Activated CD8-positive, alpha-beta memory T cell treated with anti-CD3 and anti-CD28 coated beads for 1 hour (primary cell): ENCODE measurements around the gene SPATA25.
"Not testable (repeated sequence)": the region's sequence is repeated elsewhere in the genome, so short reads cannot be mapped to it uniquely, and the experiment has no call there.

ENCODE experiments used
- DNase-seq, 2 donors: peaks; one replicate each; pipeline ENCODE4 v3.0.0-alpha.2; 2020; ENCODE audit warnings: low read depth in 1 of 2; ENCODE audit errors: extremely low read depth in 1 of 2

SPATA25 gene

DNA sequence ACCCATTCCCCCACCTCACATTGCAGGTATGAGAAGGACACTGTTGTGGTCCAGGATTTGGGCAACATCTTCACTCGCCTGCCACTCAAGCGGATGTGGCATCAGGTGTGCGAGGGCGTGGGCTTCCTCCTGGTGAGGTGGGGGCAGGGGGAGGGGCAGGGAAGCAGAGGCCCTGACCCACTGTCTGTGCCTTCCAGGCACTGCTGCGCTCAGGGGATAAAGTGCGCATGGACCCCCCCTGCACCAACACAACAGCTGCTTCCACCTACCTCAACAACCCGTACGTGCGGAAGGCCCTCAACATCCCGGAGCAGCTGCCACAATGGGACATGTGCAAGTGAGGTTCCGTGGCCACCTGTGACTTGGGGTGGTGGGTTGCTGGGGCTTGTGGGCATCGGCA is 7.4 kb upstream of the SPATA25 start:
- DNase-seq, result no peak

DNA sequence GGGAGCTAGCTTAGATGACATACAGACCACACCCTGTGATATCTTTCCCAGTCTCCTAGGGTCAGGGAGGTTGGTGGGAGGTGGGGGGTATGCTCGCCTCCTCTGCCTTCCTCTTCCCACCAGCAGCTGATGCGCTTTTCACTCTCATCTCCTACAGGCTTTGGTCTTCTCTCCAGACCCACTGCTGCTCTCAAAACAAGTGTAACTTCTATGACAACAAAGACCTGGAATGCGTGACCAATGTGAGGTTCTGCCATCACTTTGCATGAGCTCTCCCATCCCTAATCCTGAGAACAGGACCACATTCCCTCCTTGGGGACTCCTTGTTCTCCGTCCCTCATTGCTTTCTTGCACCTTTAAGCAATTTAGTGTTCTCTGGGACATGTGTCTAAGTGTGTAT is 6.4 kb upstream of the SPATA25 start:
- DNase-seq, result no peak

DNA sequence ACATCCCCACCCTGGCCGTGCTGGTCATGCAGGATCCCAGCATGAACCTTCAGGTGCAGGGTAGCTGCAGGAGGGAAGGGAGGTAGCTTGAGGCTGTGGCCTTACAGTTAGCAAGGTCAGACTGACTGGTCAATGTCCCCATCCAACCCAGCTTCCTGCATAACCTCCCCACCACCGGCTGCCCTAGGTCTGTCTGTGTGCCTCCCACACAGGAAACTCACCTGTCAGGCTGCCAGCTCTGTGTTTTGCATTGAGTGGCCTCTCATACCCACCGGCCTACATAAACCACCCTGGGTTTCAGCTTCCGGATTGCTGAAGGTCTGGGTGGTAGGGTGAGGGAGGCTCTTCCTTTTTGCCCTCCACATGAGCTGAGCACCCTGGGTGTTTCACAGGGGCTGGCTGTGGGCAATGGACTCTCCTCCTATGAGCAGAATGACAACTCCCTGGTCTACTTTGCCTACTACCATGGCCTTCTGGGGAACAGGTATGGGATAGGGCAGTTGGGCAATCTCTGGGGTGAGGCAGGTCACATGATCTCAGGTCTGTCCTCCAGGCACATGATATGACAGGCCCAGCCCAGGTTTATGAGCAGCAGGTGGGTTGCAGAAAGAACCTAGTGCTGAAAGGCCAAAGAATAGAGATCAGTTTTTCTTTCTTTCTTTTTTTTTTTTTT is 5.5 kb upstream of the SPATA25 start:
- DNase-seq, result no peak

DNA sequence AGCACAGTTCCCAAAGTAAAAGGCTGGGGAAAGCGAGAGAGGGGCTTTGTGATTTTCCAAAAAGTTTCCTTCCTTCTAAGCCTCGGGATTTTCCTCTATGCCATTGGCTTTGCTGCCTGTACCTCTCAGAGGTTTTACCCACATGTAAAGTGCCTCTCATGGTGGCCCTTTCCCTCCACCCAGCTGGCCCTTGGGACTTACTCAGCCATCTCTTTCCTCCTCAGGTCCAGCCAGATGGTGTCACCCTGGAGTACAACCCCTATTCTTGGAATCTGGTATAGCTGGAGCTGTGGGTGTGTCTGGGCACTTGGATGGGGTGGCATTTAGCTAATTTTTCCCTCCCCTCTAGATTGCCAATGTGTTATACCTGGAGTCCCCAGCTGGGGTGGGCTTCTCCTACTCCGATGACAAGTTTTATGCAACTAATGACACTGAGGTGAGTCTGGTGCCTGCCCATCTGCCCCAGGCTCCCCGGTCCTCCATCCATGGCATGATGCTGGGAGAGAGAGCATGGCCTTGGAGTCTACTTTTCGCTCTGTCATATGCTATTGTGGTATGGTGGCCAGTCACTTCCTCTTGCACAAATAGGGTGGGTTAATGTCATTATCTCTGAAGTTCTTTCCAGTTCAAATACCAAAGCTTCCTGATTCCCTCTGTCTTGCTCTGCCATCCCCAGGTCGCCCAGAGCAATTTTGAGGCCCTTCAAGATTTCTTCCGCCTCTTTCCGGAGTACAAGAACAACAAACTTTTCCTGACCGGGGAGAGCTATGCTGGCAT is 4.8 kb upstream of the SPATA25 start:
- DNase-seq, result no peak

DNA sequence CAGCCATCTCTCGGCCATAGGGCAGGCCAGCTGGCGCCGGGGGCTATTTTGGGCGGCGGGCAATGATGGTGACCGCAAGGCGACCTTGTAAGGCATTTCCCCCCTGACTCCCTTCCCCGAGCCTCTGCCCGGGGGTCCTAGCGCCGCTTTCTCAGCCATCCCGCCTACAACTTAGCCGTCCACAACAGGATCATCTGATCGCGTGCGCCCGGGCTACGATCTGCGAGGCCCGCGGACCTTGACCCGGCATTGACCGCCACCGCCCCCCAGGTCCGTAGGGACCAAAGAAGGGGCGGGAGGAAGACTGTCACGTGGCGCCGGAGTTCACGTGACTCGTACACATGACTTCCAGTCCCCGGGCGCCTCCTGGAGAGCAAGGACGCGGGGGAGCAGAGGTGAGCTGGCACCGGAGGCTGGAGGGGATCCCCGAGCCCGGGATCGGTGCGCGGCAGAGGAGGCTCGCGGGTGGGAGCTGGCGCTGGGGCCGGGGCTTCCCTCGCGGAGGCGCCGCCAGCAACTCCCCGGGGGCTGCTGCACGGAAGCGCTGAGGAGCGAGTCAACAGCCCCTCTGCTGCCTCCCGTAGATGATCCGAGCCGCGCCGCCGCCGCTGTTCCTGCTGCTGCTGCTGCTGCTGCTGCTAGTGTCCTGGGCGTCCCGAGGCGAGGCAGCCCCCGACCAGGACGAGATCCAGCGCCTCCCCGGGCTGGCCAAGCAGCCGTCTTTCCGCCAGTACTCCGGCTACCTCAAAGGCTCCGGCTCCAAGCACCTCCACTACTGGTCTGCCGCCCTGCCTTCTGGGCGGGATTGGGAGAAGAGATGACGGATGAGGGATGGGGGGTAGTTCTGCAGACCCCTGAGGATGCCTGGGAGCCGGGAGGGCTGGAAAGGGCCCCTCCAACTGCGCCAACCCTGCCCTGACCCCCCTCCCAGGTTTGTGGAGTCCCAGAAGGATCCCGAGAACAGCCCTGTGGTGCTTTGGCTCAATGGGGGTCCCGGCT is 3.9 kb upstream of the SPATA25 start, which contains the start of the genes CTSA and NEURL2:
TSS of gene CTSA (plus strand) at position 351 of the 999 bp plus-strand sequence. CDS start at position 585, 234 bp downstream.
TSS of gene NEURL2 (minus strand) at position 224 of the 999 bp plus-strand sequence. CDS start at position 7, 217 bp downstream.
- DNase-seq, result peak; percentile 61 to 74

DNA sequence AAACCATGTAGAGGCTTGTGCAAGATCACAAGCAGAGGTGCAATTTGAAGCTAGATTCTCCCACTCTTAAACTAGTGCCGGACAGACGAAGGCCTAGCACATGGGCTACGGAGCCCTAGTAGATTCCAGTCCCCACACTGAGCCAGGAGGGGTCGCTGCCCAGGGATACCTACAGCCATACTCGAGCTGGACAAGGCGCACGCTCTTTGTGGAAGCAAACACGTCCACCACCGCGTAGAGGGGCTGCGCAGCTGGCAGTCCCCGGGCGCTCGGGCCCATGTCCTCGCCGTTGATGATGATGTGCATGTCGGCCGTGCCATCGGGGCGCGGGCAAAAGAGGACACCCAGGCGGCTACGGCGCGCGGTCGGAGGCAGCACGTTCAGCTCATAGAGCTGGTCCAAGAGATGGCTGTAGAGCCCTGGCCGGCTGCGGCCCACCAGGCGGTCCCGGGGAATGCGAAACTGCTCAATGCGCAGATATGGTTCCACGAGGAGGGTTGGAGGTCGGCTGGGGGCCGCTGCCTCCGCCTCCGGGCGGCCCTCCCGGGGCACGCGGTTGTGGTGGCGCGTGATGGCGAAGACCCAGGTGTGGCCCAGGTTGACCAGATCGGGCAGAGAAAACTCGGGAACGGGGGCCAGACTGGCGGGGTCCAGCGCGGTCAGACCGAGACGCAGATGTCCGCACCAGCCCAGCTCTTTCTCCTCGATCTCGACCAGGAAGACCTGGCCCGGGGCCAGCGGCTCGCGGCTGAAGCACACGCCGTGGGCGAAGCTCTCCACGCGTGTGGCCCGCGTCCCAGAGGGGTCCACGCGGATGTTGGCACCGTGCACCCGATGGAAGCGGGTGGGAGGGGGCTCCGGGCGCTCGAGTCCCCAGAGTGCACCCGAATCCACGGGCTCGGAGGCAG is 2.9 kb upstream of the SPATA25 start:
- DNase-seq, result peak in 1 of 2 donors; percentile 28

DNA sequence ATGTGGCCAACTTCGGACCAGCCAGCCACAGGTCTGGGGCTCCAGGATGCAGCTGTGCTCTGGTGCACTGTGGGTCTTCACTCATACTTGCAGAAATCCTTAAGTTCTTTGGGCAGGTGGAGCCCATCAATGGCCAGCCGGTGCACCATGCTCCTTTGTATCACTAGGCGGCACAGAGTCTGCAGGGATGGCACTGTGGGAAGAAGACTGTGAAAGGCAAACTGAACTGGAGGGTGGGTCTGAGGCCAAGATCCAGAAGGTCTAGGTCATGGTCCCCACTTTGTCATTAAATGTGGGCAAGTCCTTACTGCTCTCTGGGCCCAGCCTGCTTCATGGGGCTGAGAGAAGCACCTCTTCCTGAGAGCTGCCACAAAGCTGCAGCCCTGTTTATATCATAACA is 1.3 kb upstream of the SPATA25 start:
- no peak for DNase-seq

DNA sequence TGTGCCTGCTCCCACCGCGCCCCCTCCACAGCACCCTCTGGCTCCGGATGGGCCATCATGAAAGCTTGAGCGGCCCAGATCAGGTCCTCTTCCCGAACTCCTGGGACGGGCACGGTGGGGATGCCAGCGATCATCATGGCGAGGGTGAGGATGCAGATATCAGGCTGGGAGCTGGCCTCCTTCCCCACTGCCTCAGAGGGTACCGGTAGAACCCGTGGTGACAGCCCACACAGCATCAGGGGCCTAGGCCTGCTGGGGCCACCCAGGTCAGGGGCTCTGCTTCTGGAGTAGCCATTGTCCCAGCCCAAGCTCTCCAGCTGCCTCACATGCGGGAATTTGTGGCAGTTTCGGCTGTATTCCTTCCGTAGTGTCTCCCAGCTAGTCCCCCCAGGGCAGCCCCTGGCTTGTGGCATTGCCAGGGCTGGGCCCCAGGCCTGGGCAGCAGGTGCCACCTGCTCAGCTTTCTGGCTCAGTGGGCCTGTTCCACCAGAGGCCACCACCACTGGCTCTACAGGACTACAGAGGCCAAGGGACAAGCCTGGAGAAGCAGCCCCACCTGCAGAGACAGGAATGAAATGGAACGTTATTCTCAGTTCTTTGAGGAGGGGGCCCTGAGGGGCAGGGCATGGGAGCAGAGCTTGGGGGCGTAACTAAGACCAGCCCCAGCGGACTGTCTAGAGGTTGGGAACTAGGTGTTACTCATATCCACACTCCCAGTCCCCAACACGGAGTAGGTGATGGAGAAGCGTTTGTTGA is 654 bp downstream of the SPATA25 start:
- DNase-seq, result no peak

DNA sequence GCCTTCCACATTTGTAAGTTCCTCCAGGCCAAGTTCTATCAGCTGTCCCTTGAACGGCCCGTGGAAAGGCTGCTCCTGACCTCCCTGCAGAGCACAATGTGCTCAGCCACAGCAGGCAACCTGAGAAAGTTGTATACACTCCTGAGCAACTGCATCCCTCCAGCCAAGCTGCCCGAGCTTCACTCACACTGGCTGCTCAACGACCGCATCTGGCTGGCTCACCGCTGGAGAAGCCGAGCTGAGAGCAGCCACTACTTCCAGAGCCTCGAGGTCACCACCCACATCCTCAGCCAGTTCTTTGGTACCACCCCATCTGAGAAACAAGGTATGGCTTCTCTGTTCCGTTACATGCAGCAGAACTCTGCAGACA is 4.3 kb downstream of the SPATA25 start:
- no peak for DNase-seq

DNA sequence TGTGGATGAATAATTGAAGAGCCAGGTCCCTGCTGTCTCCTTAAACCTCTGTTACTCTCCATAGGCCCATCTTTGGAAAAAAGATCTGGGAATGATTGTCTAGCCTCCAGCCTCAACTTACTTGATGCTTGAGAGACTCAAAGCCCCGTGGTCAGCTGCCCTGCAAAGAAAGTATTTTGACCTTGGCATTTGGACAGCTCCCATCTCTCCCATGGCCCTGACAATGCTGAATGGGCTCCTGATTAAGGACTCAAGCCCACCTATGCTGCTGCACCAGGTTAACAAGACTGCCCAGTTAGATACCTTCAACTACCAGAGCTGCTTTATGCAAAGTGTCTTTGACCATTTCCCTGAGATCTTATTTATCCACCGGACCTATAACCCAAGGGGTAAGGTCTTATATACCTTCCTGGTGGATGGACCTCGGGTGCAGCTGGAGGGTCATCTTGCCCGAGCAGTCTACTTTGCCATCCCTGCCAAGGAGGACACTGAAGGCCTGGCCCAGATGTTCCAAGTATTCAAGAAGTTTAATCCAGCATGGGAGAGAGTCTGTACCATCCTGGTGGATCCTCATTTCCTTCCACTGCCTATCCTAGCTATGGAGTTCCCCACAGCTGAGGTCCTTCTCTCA is 4.8 kb downstream of the SPATA25 start:
- DNase-seq, result no peak

DNA sequence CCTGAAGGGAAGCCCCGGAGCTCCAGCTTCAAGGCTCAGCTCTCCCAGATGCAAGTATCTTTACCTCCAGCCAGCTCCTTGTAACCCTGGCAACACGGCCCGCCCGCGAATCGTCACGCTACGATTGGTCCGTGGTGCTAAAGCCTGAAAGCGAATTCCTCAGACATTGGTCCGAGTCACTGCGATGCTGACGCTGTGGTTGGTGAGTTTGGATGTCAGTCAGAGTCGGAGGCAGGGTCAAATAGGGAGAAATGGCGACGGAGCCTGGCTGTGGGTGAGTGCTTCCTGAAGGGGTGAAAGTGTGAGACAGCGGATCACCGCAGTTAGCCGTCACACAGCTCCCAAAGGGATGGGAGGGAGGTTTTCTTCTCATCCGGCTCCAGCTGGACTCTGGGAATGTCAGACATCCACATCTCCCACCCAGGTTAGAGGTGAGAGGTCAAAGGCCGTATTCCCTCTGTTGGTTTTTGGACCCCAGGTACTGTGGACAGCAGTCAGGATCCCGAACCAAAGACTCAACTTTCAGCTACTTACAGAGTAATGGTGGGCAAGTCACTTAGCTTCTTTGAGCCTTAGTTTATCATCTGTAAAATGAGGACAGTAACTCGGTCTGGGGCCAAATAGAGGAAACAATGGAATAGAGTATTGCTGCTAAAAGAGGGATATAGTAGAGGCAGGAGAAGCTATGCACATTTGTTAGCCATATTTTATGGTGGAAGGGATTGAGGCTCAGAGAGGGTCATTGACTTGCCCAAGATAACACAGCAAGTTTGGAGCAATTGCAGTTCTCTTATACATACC is 6.2 kb downstream of the SPATA25 start, which contains the start of gene ZSWIM1:
TSS of gene ZSWIM1 (plus strand) at position 240 of the 801 bp plus-strand sequence. CDS start 1,366 bp downstream, outside the sequence.
- peak; percentile 95 to 97 for DNase-seq

DNA sequence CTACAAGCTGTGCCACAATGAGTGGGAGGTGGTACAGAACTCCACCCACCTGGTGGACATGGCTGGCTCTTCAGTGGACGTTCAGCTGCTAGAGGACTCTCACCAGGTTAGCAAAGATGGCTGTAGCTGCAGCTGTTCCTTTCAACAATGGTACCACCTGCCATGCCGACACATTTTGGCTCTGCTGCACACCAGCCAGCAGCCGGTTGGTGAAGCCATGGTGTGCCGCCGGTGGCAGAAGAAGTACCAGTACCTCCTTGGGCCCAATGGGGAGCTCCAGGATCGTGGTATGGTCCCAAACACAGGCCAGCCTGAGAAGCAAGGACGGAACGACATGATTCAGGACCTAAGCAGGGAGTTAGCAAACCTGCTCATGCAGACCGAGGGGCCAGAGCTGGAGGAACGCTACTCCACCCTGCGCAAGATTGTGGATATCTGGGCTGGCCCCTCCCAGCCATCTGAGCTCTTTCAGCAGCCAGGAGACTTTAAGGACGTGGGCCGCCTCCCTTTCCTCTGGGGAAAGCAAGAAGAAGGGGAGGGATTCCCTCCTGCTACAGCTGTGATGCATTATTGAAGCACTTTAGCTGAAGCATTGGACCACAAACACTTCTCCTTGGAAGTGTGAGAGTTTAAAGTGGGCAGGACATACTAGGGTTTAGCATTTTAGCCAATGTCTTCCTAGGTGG is 9.2 kb downstream of the SPATA25 start:
- no peak for DNase-seq

DNA sequence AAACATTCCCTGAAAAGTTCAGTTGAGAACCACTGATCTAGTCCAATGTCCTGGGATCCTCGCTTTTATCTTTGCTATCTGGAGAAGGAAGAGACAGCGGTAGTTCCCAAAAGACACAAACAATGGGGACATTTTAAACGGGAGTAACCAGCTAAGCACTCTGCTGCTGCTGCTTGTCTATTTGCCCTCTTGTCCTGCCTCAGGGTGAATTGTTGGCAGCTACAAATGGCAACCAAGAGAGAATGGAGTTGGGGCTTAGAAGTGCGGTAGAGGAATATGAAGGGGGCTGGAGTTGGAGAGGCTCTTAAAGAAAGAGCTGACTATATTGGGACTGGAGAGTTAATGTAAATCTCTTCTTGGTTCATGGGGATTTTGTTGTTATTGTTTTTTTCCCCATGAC is 12.8 kb downstream of the SPATA25 start:
- DNase-seq, result no peak

DNA sequence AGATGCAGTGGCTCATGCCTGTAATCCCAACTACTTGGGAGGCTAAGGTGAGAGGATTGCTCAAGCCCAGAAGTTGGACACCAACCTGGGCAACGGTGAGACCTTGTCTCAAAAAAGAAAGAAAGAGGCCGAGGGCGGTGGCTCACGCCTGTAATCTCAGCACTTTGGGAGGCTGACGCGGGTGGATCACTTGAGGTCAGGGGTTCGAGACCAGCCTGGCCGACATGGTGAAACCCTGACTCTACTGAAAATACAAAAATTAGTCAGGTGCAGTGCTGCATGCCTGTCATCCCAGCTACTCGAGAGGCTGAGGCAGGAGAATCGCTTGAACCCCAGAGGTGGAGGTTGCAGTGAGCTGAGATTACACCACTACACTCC is 13.3 kb downstream of the SPATA25 start:
- not testable (repeated sequence) for DNase-seq

DNA sequence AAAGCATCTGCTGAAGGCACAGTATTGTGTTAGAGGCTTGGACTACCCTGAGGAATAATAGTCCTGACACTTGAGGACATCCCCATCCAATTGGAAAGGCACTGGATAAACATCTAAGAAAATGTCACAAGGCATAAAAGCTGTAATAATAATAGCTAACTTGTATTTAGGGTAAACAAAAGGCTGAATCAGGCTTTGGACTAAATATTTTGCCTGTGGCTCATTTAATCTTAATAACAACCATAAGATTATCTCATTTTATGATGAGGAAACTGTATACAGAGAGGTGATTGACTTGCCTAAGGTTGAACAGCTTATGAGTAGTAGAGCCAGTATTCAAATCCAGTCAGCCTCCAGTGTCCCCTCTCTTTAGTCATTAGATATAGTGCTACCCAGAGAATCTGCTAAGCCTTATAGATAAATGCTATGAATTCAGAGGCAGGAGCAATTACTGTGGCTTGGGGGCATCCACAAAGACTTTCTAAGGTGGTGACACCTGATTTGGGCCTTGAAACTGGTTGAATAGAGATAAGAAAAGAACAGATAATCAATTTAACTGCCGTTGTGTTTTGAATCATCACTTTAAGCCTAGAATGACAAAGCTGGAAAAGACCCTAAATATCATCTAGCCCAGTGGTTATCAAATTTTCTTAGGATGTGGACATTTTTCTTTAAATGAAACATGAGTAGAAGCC is 13.9 kb downstream of the SPATA25 start:
- no peak for DNase-seq

DNA sequence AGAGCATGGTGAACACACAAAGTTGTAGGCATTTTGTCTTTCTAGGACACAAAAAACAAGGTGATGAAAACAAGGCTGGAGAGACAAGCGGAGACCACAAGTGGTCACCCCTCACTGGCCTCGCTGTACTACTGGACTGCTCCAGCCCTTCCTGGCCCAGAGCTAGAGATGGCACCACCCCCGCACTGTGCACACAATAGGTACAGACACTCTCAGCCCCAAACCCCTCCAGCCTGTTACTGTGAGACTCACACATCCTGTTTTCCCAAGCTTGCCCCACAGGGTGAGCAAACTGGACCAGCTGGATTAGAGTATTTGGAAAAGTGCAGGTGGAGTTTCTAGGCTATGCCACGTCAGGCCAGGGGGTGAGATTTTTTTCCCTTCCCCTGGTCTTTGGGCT is 14.8 kb downstream of the SPATA25 start:
- DNase-seq, result no peak

DNA sequence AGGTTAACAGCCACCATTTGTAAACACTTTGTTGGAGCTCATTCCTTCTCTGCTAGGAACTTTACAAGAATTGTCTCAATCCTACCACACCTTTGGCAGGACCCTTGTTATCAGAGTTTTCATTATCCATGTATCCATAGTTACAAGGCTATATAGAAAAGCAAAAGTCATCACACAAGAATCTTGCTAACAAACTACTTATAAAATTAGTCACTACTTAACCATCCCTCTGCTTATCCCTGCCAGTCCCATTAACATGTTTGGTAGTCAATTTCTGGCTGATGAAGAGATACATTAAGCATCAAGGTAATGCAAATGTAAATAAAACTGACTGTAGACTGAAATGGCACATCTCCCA is 19.6 kb downstream of the SPATA25 start:
- DNase-seq, result no peak
